Erythroblast (primary cell): ENCODE results near the gene PLA2R1.

Source experiments
- GATA1 ChIP-seq: IDR thresholded peaks from 2 replicates; pipeline ENCODE4 v1.6.1; 2011; ENCODE audit warnings: low read depth, mild to moderate bottlenecking, control low read depth, low read length, moderate library complexity
- POLR2A ChIP-seq: IDR thresholded peaks from 2 replicates; pipeline ENCODE4 v1.6.1; 2011; ENCODE audit warnings: mild to moderate bottlenecking, low read length

GRCh38 chr2:160014227-160014626 lies 48.2 kb downstream of the PLA2R1 start:
- no peak for TF ChIP-seq POLR2A
- TF ChIP-seq GATA1: no peak
